K562 (cell line): ENCODE measurements around the gene MEF2B. TPM values are rescaled to one million over a fixed set of nuclear protein-coding genes. Genes with fewer than 3 reads are reported as not detected.

Source experiments
- CCAR2 ChIP-seq: fragments of 200-400 bp; formaldehyde crosslinking; IDR thresholded peaks from 2 replicates; pipeline ENCODE4 v1.6.1; 2017; ENCODE audit warnings: mild to moderate bottlenecking, low read depth, low read length
- CHD1 ChIP-seq: fragments of 200-600 bp; sonication (generic); IDR thresholded peaks from one replicate; pipeline ENCODE4 v1.6.1; 2012; ENCODE audit warnings: mild to moderate bottlenecking, moderate library complexity, low read length, inconsistent platforms
- CREM ChIP-seq: IDR thresholded peaks from 2 replicates; pipeline ENCODE4 v1.6.1; 2014; ENCODE audit warnings: antibody characterized with exemption, low read depth
- GATAD2B ChIP-seq: fragments of 450-650 bp; IDR thresholded peaks from 2 replicates; pipeline ENCODE4 v1.6.1; 2017; ENCODE audit warnings: mild to moderate bottlenecking, borderline replicate concordance
- HLTF ChIP-seq: fragments of 450-650 bp; IDR thresholded peaks from 2 replicates; pipeline ENCODE4 v1.6.1; 2016
- HMGN3 ChIP-seq: IDR thresholded peaks from 2 replicates; pipeline ENCODE4 v1.6.1; 2011; ENCODE audit warnings: borderline replicate concordance, low read depth, mild to moderate bottlenecking, mixed read lengths, low read length; ENCODE audit not compliant: insufficient read length; ENCODE audit errors: extremely low read depth
- IRF2 ChIP-seq: sonication (generic); formaldehyde crosslinking; IDR thresholded peaks from 2 replicates; pipeline ENCODE4 v1.8.1; 2022; ENCODE audit warnings: mild to moderate bottlenecking, missing genetic modification reagents
- KAT7 ChIP-seq: sonication (generic); formaldehyde crosslinking; IDR thresholded peaks from 2 replicates; pipeline ENCODE4 v1.8.0; 2022; ENCODE audit warnings: missing genetic modification reagents, mild to moderate bottlenecking, borderline replicate concordance
- NONO ChIP-seq, 2 experiments: fragments of 200-400 bp in 1 of 2; fragments of 450-650 bp in 1 of 2; formaldehyde crosslinking in 1 of 2; IDR thresholded peaks; 2 replicates each; pipeline ENCODE4 v1.6.1; 2017; ENCODE audit warnings: low read depth in 2 of 2, mild to moderate bottlenecking in 2 of 2, moderate library complexity in 2 of 2, low read length in 1 of 2
- POLR2AphosphoS5 ChIP-seq: IDR thresholded peaks from 2 replicates; pipeline ENCODE4 v1.6.1; 2011; ENCODE audit warnings: mild to moderate bottlenecking, low read depth, low read length, moderate library complexity; ENCODE audit not compliant: control insufficient read depth, insufficient read depth
- SAFB ChIP-seq: fragments of 200-400 bp; formaldehyde crosslinking; IDR thresholded peaks from 2 replicates; pipeline ENCODE4 v1.6.1; 2017; ENCODE audit warnings: low read depth, low read length, borderline replicate concordance
- SIRT6 ChIP-seq: IDR thresholded peaks from one replicate; pipeline ENCODE4 v1.6.1; 2012; ENCODE audit warnings: low read depth, mild to moderate bottlenecking, control low read depth, inconsistent platforms, low read length, moderate library complexity
- SRSF1 ChIP-seq: fragments of 200-400 bp; formaldehyde crosslinking; IDR thresholded peaks from 2 replicates; pipeline ENCODE4 v1.6.1; 2017; ENCODE audit warnings: mild to moderate bottlenecking, low read depth, low read length, moderate library complexity
- ZNF212 ChIP-seq: fragments of 450-650 bp; formaldehyde crosslinking; IDR thresholded peaks from 2 replicates; pipeline ENCODE4 v1.4.0; 2020; ENCODE audit warnings: mild to moderate bottlenecking
- polyA plus RNA-seq, 8 experiments: library from polyadenylated mRNA; depleted of rRNA in 4 of 8; stranded (reverse) in 5 of 8; unstranded in 3 of 8; fragments of >200 nt; fragmentation: Nextera tagmentation in 2 of 8; fragmentation: Illumina TruSeq in 1 of 8; extraction: Ambion mirVana in 2 of 8; extraction: Trizol in 1 of 8; gene quantifications; 2 replicates each; pipeline versions ENCODE4 v1.2.1 to v1.2.3, GENCODE V29; 2011 to 2014; ENCODE audit warnings: inconsistent platforms in 1 of 8, missing spikeins in 1 of 8
- total RNA-seq, 7 experiments: library from RNA; depleted of rRNA in 6 of 7; stranded (reverse); fragments of >200 nt in 6 of 7; fragmentation: Illumina TruSeq in 2 of 7; extraction: Trizol in 2 of 7; gene quantifications; 2 replicates each; pipeline versions ENCODE4 v1.2.1 to v1.2.3, GENCODE V29; 2011 to 2021; ENCODE audit warnings: low replicate concordance in 1 of 7
- TF ChIP-seq, protein P1 (sequence below): fragments of 450-650 bp; formaldehyde crosslinking; IDR thresholded peaks from 2 replicates; pipeline ENCODE4 v1.4.0; 2020; ENCODE audit warnings: mild to moderate bottlenecking, moderate library complexity
- TF ChIP-seq, protein P2 (sequence below): fragments of 450-650 bp; IDR thresholded peaks from 2 replicates; pipeline ENCODE4 v1.6.1; 2018; ENCODE audit not compliant: partially characterized antibody
- TF ChIP-seq, protein P3 (sequence below): fragments of 250-450 bp; sonication (Bioruptor Pico); IDR thresholded peaks from 2 replicates; pipeline ENCODE4 v1.5.0; 2022; ENCODE audit warnings: mild to moderate bottlenecking
- TF ChIP-seq, protein P4 (sequence below): sonication (generic); formaldehyde crosslinking; IDR thresholded peaks from 2 replicates; pipeline ENCODE4 v1.9.0; 2022; ENCODE audit warnings: mild to moderate bottlenecking, missing genetic modification reagents
- TF ChIP-seq, protein P5 (sequence below): fragments of 450-650 bp; conservative IDR thresholded peaks from 2 replicates; pipeline ENCODE4 v1.6.1; 2016; ENCODE audit warnings: missing genetic modification characterization, low read depth, mild to moderate bottlenecking, missing compliant biosample characterization, moderate library complexity

Gene MEF2B
- total and polyA plus RNA-seq, 9 of the 15 experiments (the other 6 are each of a cell fraction or from before 2014, with no cell fraction given): 0.14 to 1.9 (median 0.71) TPM; not detected in 3

DNA sequence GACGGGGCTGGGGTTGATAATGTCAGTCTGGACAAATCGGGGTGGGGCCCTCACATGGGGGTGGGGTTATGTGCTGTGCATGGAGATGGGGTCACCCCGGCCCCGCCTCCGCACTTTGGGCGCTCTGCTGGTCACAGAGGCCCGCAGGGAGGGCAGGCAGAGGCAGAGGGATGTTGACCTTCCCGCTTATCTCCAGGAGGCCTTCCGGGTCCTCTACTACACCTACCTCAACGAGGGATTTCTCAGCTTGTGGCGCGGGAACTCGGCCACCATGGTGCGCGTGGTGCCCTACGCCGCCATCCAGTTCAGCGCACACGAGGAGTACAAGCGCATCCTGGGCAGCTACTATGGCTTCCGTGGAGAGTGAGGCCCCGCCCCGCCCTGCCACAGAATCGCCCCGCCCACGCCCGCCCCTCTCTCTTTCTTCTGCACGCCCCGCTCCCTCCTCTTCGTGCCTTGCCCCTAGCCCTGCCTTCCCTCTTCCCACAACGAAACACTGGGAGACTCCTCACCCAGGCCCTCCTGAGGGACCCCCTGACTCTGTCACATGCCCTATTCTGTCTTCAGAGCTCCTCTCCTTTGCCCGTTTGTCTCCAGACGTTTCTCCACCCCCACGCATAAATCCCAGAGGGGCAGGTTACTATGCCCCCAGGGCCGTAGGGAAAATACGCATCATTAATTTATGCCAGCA is 64.6 kb downstream of the MEF2B start (continued):
- TF ChIP-seq, protein P1, sequence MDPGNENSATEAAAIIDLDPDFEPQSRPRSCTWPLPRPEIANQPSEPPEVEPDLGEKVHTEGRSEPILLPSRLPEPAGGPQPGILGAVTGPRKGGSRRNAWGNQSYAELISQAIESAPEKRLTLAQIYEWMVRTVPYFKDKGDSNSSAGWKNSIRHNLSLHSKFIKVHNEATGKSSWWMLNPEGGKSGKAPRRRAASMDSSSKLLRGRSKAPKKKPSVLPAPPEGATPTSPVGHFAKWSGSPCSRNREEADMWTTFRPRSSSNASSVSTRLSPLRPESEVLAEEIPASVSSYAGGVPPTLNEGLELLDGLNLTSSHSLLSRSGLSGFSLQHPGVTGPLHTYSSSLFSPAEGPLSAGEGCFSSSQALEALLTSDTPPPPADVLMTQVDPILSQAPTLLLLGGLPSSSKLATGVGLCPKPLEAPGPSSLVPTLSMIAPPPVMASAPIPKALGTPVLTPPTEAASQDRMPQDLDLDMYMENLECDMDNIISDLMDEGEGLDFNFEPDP (CRISPR knock-in tag): no peak
- TF ChIP-seq CCAR2 (no peak), ZNF212 (CRISPR knock-in tag) (no peak), IRF2 (CRISPR knock-in tag) (no peak), HMGN3 (peak; percentile 40), SAFB (no peak), CREM (peak; percentile 51), SIRT6 (no peak), GATAD2B (no peak), KAT7 (no peak), CHD1 (no peak), SRSF1 (no peak), POLR2AphosphoS5 (peak; percentile 50; the same call in 1 of the 2 replicates), HLTF (no peak), NONO (IDR thresholded peaks at IDR 0.05; ENCODE audit: low read depth in 2 of 2, low read length in 1 of 2) (0 out of 4 replicates have a peak, but pooled peaks of 1 of the 2 experiments have one; percentile 21)
- TF ChIP-seq, protein P2, sequence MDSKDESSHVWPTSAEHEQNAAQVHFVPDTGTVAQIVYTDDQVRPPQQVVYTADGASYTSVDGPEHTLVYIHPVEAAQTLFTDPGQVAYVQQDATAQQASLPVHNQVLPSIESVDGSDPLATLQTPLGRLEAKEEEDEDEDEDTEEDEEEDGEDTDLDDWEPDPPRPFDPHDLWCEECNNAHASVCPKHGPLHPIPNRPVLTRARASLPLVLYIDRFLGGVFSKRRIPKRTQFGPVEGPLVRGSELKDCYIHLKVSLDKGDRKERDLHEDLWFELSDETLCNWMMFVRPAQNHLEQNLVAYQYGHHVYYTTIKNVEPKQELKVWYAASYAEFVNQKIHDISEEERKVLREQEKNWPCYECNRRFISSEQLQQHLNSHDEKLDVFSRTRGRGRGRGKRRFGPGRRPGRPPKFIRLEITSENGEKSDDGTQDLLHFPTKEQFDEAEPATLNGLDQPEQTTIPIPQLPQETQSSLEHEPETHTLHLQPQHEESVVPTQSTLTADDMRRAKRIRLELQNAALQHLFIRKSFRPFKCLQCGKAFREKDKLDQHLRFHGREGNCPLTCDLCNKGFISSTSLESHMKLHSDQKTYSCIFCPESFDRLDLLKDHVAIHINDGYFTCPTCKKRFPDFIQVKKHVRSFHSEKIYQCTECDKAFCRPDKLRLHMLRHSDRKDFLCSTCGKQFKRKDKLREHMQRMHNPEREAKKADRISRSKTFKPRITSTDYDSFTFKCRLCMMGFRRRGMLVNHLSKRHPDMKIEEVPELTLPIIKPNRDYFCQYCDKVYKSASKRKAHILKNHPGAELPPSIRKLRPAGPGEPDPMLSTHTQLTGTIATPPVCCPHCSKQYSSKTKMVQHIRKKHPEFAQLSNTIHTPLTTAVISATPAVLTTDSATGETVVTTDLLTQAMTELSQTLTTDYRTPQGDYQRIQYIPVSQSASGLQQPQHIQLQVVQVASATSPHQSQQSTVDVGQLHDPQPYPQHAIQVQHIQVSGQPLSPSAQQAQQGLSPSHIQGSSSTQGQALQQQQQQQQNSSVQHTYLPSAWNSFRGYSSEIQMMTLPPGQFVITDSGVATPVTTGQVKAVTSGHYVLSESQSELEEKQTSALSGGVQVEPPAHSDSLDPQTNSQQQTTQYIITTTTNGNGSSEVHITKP: no peak
- TF ChIP-seq, protein P3, sequence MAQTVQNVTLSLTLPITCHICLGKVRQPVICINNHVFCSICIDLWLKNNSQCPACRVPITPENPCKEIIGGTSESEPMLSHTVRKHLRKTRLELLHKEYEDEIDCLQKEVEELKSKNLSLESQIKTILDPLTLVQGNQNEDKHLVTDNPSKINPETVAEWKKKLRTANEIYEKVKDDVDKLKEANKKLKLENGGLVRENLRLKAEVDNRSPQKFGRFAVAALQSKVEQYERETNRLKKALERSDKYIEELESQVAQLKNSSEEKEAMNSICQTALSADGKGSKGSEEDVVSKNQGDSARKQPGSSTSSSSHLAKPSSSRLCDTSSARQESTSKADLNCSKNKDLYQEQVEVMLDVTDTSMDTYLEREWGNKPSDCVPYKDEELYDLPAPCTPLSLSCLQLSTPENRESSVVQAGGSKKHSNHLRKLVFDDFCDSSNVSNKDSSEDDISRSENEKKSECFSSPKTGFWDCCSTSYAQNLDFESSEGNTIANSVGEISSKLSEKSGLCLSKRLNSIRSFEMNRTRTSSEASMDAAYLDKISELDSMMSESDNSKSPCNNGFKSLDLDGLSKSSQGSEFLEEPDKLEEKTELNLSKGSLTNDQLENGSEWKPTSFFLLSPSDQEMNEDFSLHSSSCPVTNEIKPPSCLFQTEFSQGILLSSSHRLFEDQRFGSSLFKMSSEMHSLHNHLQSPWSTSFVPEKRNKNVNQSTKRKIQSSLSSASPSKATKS (CRISPR knock-in tag): no peak
- TF ChIP-seq, protein P4, sequence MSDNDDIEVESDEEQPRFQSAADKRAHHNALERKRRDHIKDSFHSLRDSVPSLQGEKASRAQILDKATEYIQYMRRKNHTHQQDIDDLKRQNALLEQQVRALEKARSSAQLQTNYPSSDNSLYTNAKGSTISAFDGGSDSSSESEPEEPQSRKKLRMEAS (CRISPR knock-in tag): peak; percentile 82
- TF ChIP-seq, protein P5, sequence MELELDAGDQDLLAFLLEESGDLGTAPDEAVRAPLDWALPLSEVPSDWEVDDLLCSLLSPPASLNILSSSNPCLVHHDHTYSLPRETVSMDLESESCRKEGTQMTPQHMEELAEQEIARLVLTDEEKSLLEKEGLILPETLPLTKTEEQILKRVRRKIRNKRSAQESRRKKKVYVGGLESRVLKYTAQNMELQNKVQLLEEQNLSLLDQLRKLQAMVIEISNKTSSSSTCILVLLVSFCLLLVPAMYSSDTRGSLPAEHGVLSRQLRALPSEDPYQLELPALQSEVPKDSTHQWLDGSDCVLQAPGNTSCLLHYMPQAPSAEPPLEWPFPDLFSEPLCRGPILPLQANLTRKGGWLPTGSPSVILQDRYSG (tag): no peak
